Endothelial cell of umbilical vein (primary cell): ENCODE results near the gene PPIE. TPM values are rescaled to one million over a fixed set of nuclear protein-coding genes. Genes with fewer than 3 reads are reported as not detected.

ENCODE experiments used
- BruUV-seq: library from RNA; stranded (reverse); fragments of 400-500 nt; replicated peaks from 2 replicates; lab custom pipeline; 2021; lab: Mats Ljungman, UMichigan
- CTCF ChIA-PET: fragments of 300-600, 350-600 bp; sonication (Branson Sonifier 250); formaldehyde crosslinking; loops from one replicate; lab custom pipeline; 2021; ENCODE audit warnings: antibody characterized with exemption, inconsistent platforms; lab: Charles Lee
- POLR2A ChIA-PET: fragments of 300-600, 350-600 bp; sonication (Branson Sonifier 250); formaldehyde crosslinking; loops from one replicate; lab custom pipeline; 2021; ENCODE audit warnings: antibody characterized with exemption, inconsistent platforms; lab: Charles Lee
- DNase-seq: peaks from one replicate; pipeline ENCODE4 v3.0.0-alpha.2; 2011; ENCODE audit warnings: low read depth, low spot score
- FAIRE-seq: peaks from 2 replicates; lab custom pipeline; 2011; peaks lifted over from hg19 to GRCh38; lab: Jason Lieb, UNC
- H2AFZ ChIP-seq: 2 replicates; pipeline ENCODE4 v1.6.0; 2012; ENCODE audit warnings: low read depth, low read length, control low read depth, inconsistent platforms
- H3K27ac ChIP-seq: 2 replicates; pipeline ENCODE4 v1.5.1; 2011; ENCODE audit warnings: low read depth, mild to moderate bottlenecking, control low read depth, low read length, moderate library complexity; ENCODE audit not compliant: insufficient read depth
- H3K27me3 ChIP-seq, 2 experiments: 2 replicates each; pipeline versions ENCODE4 v1.6.0 to v1.6.1; 2011; ENCODE audit warnings: low read length in 2 of 2, mixed read lengths in 1 of 2; ENCODE audit not compliant: control insufficient read depth in 2 of 2, insufficient read depth in 2 of 2
- H3K36me3 ChIP-seq, 2 experiments: 2 replicates in 1 of 2; 3 replicates in 1 of 2; pipeline ENCODE4 v1.5.1; 2011; ENCODE audit warnings: low read length in 2 of 2, mild to moderate bottlenecking in 1 of 2, moderate library complexity in 1 of 2; ENCODE audit not compliant: control insufficient read depth in 2 of 2, insufficient read depth in 2 of 2; ENCODE audit errors: extremely low read depth in 1 of 2
- H3K4me1 ChIP-seq: 3 replicates; pipeline ENCODE4 v1.5.1; 2011; ENCODE audit warnings: mild to moderate bottlenecking, low read length; ENCODE audit not compliant: control insufficient read depth, insufficient read depth; ENCODE audit errors: extremely low read depth
- H3K4me2 ChIP-seq: 2 replicates; pipeline ENCODE4 v1.6.1; 2011; ENCODE audit warnings: low read length, control low read depth, mixed read lengths; ENCODE audit not compliant: insufficient read depth
- H3K4me3 ChIP-seq, 3 experiments: fragments of 200-600 bp in 1 of 3; sonication (generic), shearing (Covaris generic) in 1 of 3; replicated peaks in 1 of 3; 2 replicates each; pipeline ENCODE4 v1.5.1; 2011 to 2016; ENCODE audit warnings: control low read depth in 3 of 3, low read length in 3 of 3, mild to moderate bottlenecking in 2 of 3, inconsistent platforms in 1 of 3, low read depth in 1 of 3, moderate library complexity in 1 of 3; ENCODE audit not compliant: insufficient read depth in 1 of 3
- H3K79me2 ChIP-seq: 2 replicates; pipeline ENCODE4 v1.6.0; 2012; ENCODE audit warnings: low read length, inconsistent platforms; ENCODE audit not compliant: control insufficient read depth, insufficient read depth
- H3K9ac ChIP-seq: replicated peaks from 2 replicates; pipeline ENCODE3; 2011; ENCODE audit warnings: low read length, control low read depth; ENCODE audit not compliant: insufficient read depth; ENCODE audit errors: extremely low read depth
- H3K9me1 ChIP-seq: replicated peaks from 3 replicates; pipeline ENCODE4 v1.6.0; 2011; ENCODE audit warnings: mild to moderate bottlenecking, low read length; ENCODE audit not compliant: control insufficient read depth, insufficient read depth; ENCODE audit errors: extremely low read depth
- H3K9me3 ChIP-seq: replicated peaks from 2 replicates; pipeline ENCODE4 v1.5.1; 2012; ENCODE audit warnings: low read length, inconsistent platforms; ENCODE audit not compliant: control insufficient read depth, insufficient read depth
- H4K20me1 ChIP-seq: replicated peaks from 2 replicates; pipeline ENCODE3; 2011; ENCODE audit warnings: mild to moderate bottlenecking, low read length; ENCODE audit not compliant: control insufficient read depth, insufficient read depth; ENCODE audit errors: extremely low read depth
- CTCF ChIP-seq, 2 donors: IDR thresholded peaks; 1 replicate in 1 of 2; 2 replicates in 1 of 2; pipeline ENCODE4 v1.5.1; 2011; ENCODE audit warnings: low read length in 2 of 2, mild to moderate bottlenecking in 2 of 2, moderate library complexity in 2 of 2, control low read depth in 1 of 2, inconsistent platforms in 1 of 2, low read depth in 1 of 2; ENCODE audit not compliant: insufficient read depth in 1 of 2; ENCODE audit errors: extremely low read depth in 1 of 2
- EZH2 ChIP-seq: IDR thresholded peaks from 2 replicates; pipeline ENCODE4 v1.6.1; 2012; ENCODE audit warnings: borderline replicate concordance, low read depth, mild to moderate bottlenecking, moderate library complexity, low read length, inconsistent platforms; ENCODE audit not compliant: severe bottlenecking
- FOS ChIP-seq: IDR thresholded peaks from 2 replicates; pipeline ENCODE4 v1.6.1; 2011; ENCODE audit warnings: mild to moderate bottlenecking, low read length, moderate library complexity, borderline replicate concordance; ENCODE audit not compliant: insufficient read depth
- GATA2 ChIP-seq: IDR thresholded peaks from 2 replicates; pipeline ENCODE4 v1.7.0; 2011; ENCODE audit warnings: low read depth, mild to moderate bottlenecking, moderate library complexity, mixed read lengths, low read length; ENCODE audit not compliant: insufficient read length, insufficient read depth
- JUN ChIP-seq: IDR thresholded peaks from 2 replicates; pipeline ENCODE4 v1.6.1; 2011; ENCODE audit warnings: borderline replicate concordance, low read depth; ENCODE audit not compliant: insufficient read length, insufficient read depth
- MAX ChIP-seq: IDR thresholded peaks from 2 replicates; pipeline ENCODE4 v1.6.1; 2011; ENCODE audit not compliant: insufficient read depth, insufficient read length
- MYC ChIP-seq: IDR thresholded peaks from one replicate; pipeline ENCODE4 v1.6.1; 2011; ENCODE audit warnings: mild to moderate bottlenecking, low read depth, low read length
- POLR2A ChIP-seq: IDR thresholded peaks from 2 replicates; pipeline ENCODE4 v1.6.1; 2012; ENCODE audit warnings: low read depth, mild to moderate bottlenecking, control low read depth, low read length
- POLR2AphosphoS5 ChIP-seq: IDR thresholded peaks from 2 replicates; pipeline ENCODE4 v1.6.1; 2012; ENCODE audit warnings: low read depth, mild to moderate bottlenecking, control low read depth, low read length, moderate library complexity; ENCODE audit not compliant: insufficient read depth
- dilution Hi-C: fragments of 300-500 bp; cut with MboI; formaldehyde crosslinking; loops from one replicate; pipeline ENCODE4 v1.15.0; 2019; ENCODE audit warnings: low sequenced_read_pairs; ENCODE audit not compliant: extremely low pct_ligation_motif_present
- intact Hi-C: fragments of 100-400 bp; cut with micrococcal nuclease; formaldehyde crosslinking; loops from one replicate; pipeline ENCODE4 v1.10.0; 2022
- polyA plus RNA-seq, 4 experiments: library from polyadenylated mRNA; depleted of rRNA in 3 of 4; stranded (reverse) in 3 of 4; unstranded in 1 of 4; fragments of >200 nt; gene quantifications; 2 replicates each; pipeline versions ENCODE4 v1.2.1 to v1.2.3, GENCODE V29; 2011 to 2012; ENCODE audit warnings: missing spikeins in 1 of 4
- total RNA-seq: library from RNA; stranded (reverse); gene quantifications from 2 replicates; pipeline ENCODE4 v1.2.3, GENCODE V29; 2021

Gene PPIE
- total and polyA plus RNA-seq, 2 donors (not counting 3 experiments of a cell fraction or from before 2014, with no cell fraction given): 44.4 to 74.9 TPM

- Histone ChIP-seq H3K4me1 (peaks cover 8% of the 10 kb centered on the region), H4K20me1 (no peaks in the 10 kb centered on the region), H3K27ac (no peak overlapping the region), H3K4me3 (no peak overlapping the region), H3K9me3 (no peaks in the 10 kb centered on the region), H3K79me2 (peaks cover 5% of the 10 kb centered on the region), H3K4me2 (no peak overlapping the region), H3K9ac (no peak overlapping the region), H2AFZ (no peak overlapping the region), H3K27me3 (peaks cover 22 to 26% of the 10 kb centered on the region in 2 experiments), H3K36me3 (no peaks in the 10 kb centered on the region), H3K9me1 (no peaks in the 10 kb centered on the region)
- POLR2A ChIA-PET: no interaction called here
- FAIRE-seq (no peak), DNase-seq (no peak)
- no peak for TF ChIP-seq EZH2
- TF ChIP-seq FOS: no peak
- TF ChIP-seq MAX: no peak
- no peak for TF ChIP-seq GATA2
- TF ChIP-seq JUN: no peak
- no peak for TF ChIP-seq POLR2AphosphoS5
- no peak for TF ChIP-seq CTCF (IDR thresholded peaks at IDR 0.05; ENCODE audit: extremely low read depth in 1 of 2, insufficient read depth in 1 of 2, low read depth in 1 of 2, low read length in 2 of 2)
- no peak for TF ChIP-seq POLR2A
- no peak for TF ChIP-seq MYC
- no TSS peak for BruUV-seq
- intact Hi-C loops (no loop called here), dilution Hi-C loops (no loop called here)
- CTCF ChIA-PET: interaction anchor here (1.8 kb wide), 1 partner anchor 9 kb away, joined by 3 read pairs; no protein-coding TSS in a partner anchor
These were observed 3.0 kb upstream of the PPIE start for GRCh38 chr1:39735731-39736130.
